ENCODE measurements around the gene MACF1. TPM values are rescaled to one million over a fixed set of nuclear protein-coding genes. Genes with fewer than 3 reads are reported as not detected.

Gene MACF1
- total RNA-seq, 4 donors from 2014 or later, result 421 to 942 (median 545) TPM

DNA sequence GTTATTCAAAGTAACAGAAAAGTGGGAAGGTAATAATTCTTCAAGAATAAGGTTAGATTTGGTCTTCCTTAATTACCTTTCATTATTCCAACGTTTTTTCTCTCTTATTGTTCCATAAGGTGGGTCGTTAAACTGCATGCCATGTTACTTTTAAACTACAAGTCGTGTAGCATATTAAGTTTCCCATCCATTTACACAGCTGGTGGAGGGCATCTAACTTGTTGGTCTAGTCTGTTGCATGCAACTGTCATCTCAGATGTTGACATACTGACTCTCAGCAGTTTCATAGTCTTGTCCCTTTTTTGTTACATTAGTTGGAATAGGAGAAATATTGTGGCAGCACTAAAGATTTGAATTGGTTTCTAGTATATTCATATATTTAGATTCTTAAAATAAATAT lies 232.3 kb downstream of the MACF1 start:
- no peak overlapping the region for H3K27ac ChIP-seq
- H3K36me3 ChIP-seq, result peaks cover 93% of the 10 kb centered on the region
- no peaks in the 10 kb centered on the region for H3K9me3 ChIP-seq
- no peak for DNase-seq (ENCODE audit: low spot score in 2 of 2)
- TF ChIP-seq, protein P1, sequence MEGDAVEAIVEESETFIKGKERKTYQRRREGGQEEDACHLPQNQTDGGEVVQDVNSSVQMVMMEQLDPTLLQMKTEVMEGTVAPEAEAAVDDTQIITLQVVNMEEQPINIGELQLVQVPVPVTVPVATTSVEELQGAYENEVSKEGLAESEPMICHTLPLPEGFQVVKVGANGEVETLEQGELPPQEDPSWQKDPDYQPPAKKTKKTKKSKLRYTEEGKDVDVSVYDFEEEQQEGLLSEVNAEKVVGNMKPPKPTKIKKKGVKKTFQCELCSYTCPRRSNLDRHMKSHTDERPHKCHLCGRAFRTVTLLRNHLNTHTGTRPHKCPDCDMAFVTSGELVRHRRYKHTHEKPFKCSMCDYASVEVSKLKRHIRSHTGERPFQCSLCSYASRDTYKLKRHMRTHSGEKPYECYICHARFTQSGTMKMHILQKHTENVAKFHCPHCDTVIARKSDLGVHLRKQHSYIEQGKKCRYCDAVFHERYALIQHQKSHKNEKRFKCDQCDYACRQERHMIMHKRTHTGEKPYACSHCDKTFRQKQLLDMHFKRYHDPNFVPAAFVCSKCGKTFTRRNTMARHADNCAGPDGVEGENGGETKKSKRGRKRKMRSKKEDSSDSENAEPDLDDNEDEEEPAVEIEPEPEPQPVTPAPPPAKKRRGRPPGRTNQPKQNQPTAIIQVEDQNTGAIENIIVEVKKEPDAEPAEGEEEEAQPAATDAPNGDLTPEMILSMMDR (IDR thresholded peaks at IDR 0.05), result no peak
- TF ChIP-seq EP300 (IDR thresholded peaks at IDR 0.05) (no peak), POLR2AphosphoS5 (IDR thresholded peaks at IDR 0.05) (no peak), POLR2A (IDR thresholded peaks at IDR 0.05) (no peak)
- H3K4me1 ChIP-seq, result no peaks in the 10 kb centered on the region
- 79% methylated on average over 3 of the region's 3 CpGs for WGBS
- no peak overlapping the region for H3K4me3 ChIP-seq
- no peaks in the 10 kb centered on the region for H3K27me3 ChIP-seq

- Histone ChIP-seq H3K9me3 (no peaks in the 10 kb centered on the region), H3K36me3 (peaks cover 96% of the 10 kb centered on the region), H3K4me1 (no peaks in the 10 kb centered on the region), H3K27me3 (no peaks in the 10 kb centered on the region), H3K4me3 (no peak overlapping the region), H3K27ac (no peak overlapping the region)
- TF ChIP-seq EP300 (IDR thresholded peaks at IDR 0.05), result no peak
- TF ChIP-seq POLR2AphosphoS5 (IDR thresholded peaks at IDR 0.05), result no peak
- TF ChIP-seq, protein P1 (IDR thresholded peaks at IDR 0.05), result no peak
- no peak for TF ChIP-seq POLR2A (IDR thresholded peaks at IDR 0.05)
- DNase-seq (ENCODE audit: low spot score in 2 of 2), result no peak
- WGBS, result 93% methylated on average over 2 of the region's 2 CpGs
Measured at GRCh38 chr1:39438042-39438441, 233.5 kb downstream of the MACF1 start.

DNA sequence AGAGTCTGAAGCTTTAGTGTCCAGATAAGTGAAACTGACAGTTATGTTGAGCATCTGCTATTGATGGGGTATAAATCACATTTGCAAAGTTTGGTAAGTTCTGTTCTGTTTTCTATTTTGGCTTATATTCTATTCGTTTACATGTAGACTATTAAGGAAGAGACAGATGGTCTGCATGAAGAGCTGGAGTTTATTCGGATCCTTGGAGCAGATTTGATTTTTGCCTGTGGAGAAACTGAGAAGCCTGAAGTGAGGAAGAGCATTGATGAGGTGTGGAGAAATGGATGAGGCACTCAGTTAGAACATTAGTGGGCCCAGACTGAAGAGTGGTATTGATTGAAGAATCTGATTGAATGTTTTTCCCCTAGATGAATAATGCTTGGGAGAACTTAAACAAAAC lies 236.4 kb downstream of the MACF1 start:
- 71% methylated on average over 2 of the region's 2 CpGs for WGBS
- Histone ChIP-seq H3K9me3 (no peaks in the 10 kb centered on the region), H3K27ac (no peak overlapping the region), H3K4me1 (no peaks in the 10 kb centered on the region), H3K4me3 (no peak overlapping the region), H3K36me3 (peaks cover 100% of the 10 kb centered on the region), H3K27me3 (no peaks in the 10 kb centered on the region)
- no peak for DNase-seq (ENCODE audit: low spot score in 2 of 2)
- no peak for TF ChIP-seq EP300 (IDR thresholded peaks at IDR 0.05)
- no peak for TF ChIP-seq POLR2AphosphoS5 (IDR thresholded peaks at IDR 0.05)
- TF ChIP-seq POLR2A (IDR thresholded peaks at IDR 0.05), result no peak
- TF ChIP-seq, protein P1 (IDR thresholded peaks at IDR 0.05), result no peak

DNA sequence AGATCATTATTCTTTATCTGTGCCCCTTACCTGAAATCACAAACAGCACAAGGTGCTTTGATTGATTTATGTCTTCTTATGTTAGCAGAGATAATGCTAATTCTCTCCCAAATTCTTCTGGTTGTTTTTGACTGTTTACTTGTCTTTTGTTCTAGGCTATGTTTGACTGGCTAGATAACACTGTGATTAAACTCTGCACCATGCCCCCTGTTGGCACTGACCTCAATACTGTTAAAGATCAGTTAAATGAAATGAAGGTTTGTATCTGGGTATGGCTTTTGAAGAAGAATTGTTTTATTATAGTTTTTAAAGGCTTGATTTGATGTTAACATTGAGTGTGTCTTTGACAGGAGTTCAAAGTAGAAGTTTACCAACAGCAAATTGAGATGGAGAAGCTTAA lies 237.3 kb downstream of the MACF1 start:
- Histone ChIP-seq H3K27ac (no peak overlapping the region), H3K36me3 (peaks cover 100% of the 10 kb centered on the region)
- TF ChIP-seq EP300 (IDR thresholded peaks at IDR 0.05), result no peak
- no peak for TF ChIP-seq POLR2A (IDR thresholded peaks at IDR 0.05)
- TF ChIP-seq, protein P1 (IDR thresholded peaks at IDR 0.05), result no peak
- no peak for TF ChIP-seq POLR2AphosphoS5 (IDR thresholded peaks at IDR 0.05)

GRCh38 chr1:39445573-39445972 lies 241.1 kb downstream of the MACF1 start:
- no peaks in the 10 kb centered on the region for H3K9me3 ChIP-seq
- no peak for DNase-seq (ENCODE audit: low spot score in 2 of 2)
- no peaks in the 10 kb centered on the region for H3K4me1 ChIP-seq
- H3K36me3 ChIP-seq, result peaks cover 100% of the 10 kb centered on the region
- TF ChIP-seq POLR2AphosphoS5 (IDR thresholded peaks at IDR 0.05) (no peak), POLR2A (IDR thresholded peaks at IDR 0.05) (no peak), EP300 (IDR thresholded peaks at IDR 0.05) (no peak)
- TF ChIP-seq, protein P1 (IDR thresholded peaks at IDR 0.05), result no peak
- H3K27ac ChIP-seq, result no peak overlapping the region
- no peak overlapping the region for H3K4me3 ChIP-seq
- no peaks in the 10 kb centered on the region for H3K27me3 ChIP-seq
- WGBS, result 89% methylated on average over 2 of the region's 2 CpGs

More for the DNA sequence above, 237.3 kb downstream of the MACF1 start:
- no peaks in the 10 kb centered on the region for H3K9me3 ChIP-seq
- no peaks in the 10 kb centered on the region for H3K27me3 ChIP-seq
- no peaks in the 10 kb centered on the region for H3K4me1 ChIP-seq
- no peak for DNase-seq (ENCODE audit: low spot score in 2 of 2)
- H3K4me3 ChIP-seq, result no peak overlapping the region
